H1 (cell line): ENCODE measurements around the gene SERHL2. TPM values are rescaled to one million over a fixed set of nuclear protein-coding genes. Genes with fewer than 3 reads are reported as not detected.

Experiments
- ASH2L ChIP-seq: fragments of 200-600, 300-600 bp; sonication (generic); IDR thresholded peaks from one replicate; pipeline ENCODE4 v1.7.1; 2017; ENCODE audit warnings: low read length
- ATF2 ChIP-seq: IDR thresholded peaks from 2 replicates; pipeline ENCODE4 v1.6.1; 2012; ENCODE audit warnings: low read length, inconsistent platforms
- BACH1 ChIP-seq: IDR thresholded peaks from 2 replicates; pipeline ENCODE4 v1.6.1; 2012; ENCODE audit warnings: low read length, improper control_type of control experiment
- CHD2 ChIP-seq: IDR thresholded peaks from 2 replicates; pipeline ENCODE4 v1.6.1; 2012; ENCODE audit warnings: low read length, improper control_type of control experiment
- CTBP2 ChIP-seq: IDR thresholded peaks from 2 replicates; pipeline ENCODE4 v1.7.0; 2011; ENCODE audit warnings: borderline replicate concordance, mild to moderate bottlenecking, moderate library complexity, mixed read lengths, low read length; ENCODE audit not compliant: insufficient read depth, insufficient read length
- CTCF ChIP-seq, 3 experiments: IDR thresholded peaks; 1 replicate in 2 of 3; 2 replicates in 1 of 3; pipeline versions ENCODE4 v1.5.1 to v1.6.1; 2011; ENCODE audit warnings: low read length in 3 of 3, mild to moderate bottlenecking in 3 of 3, inconsistent platforms in 2 of 3, low read depth in 1 of 3, moderate library complexity in 1 of 3; ENCODE audit not compliant: insufficient read depth in 1 of 3; ENCODE audit errors: control extremely low read depth in 1 of 3
- EP300 ChIP-seq, 2 experiments: IDR thresholded peaks; 1 replicate in 1 of 2; 2 replicates in 1 of 2; pipeline ENCODE4 v1.6.1; 2011 to 2012; ENCODE audit warnings: low read depth in 2 of 2, low read length in 2 of 2, mild to moderate bottlenecking in 2 of 2, borderline replicate concordance in 1 of 2, inconsistent platforms in 1 of 2, moderate library complexity in 1 of 2
- GTF2F1 ChIP-seq: IDR thresholded peaks from 2 replicates; pipeline ENCODE4 v1.6.1; 2012; ENCODE audit warnings: low read depth, low read length, improper control_type of control experiment, borderline replicate concordance
- KDM1A ChIP-seq: fragments of 200-600, 300-600 bp; sonication (generic); IDR thresholded peaks from 2 replicates; pipeline ENCODE4 v1.7.1; 2016; ENCODE audit warnings: mild to moderate bottlenecking, low read length, borderline replicate concordance
- KDM4A ChIP-seq: IDR thresholded peaks from one replicate; pipeline ENCODE4 v1.7.1; 2012; ENCODE audit warnings: low read depth, mild to moderate bottlenecking, moderate library complexity, low read length, inconsistent platforms; ENCODE audit not compliant: severe bottlenecking
- NANOG ChIP-seq: IDR thresholded peaks from 2 replicates; pipeline ENCODE4 v1.6.1; 2011; ENCODE audit warnings: low read length, low read depth, mild to moderate bottlenecking, inconsistent platforms; ENCODE audit not compliant: insufficient read depth, poor library complexity, severe bottlenecking
- POLR2A ChIP-seq, 2 experiments: IDR thresholded peaks; 1 replicate in 1 of 2; 2 replicates in 1 of 2; pipeline ENCODE4 v1.6.1; 2011; ENCODE audit warnings: low read depth in 2 of 2, low read length in 2 of 2, mild to moderate bottlenecking in 2 of 2; ENCODE audit errors: control extremely low read depth in 1 of 2
- RXRA ChIP-seq: IDR thresholded peaks from 2 replicates; pipeline ENCODE4 v1.6.1; 2011; ENCODE audit warnings: low read depth, mild to moderate bottlenecking, low read length, moderate library complexity; ENCODE audit not compliant: insufficient read depth
- SIRT6 ChIP-seq: IDR thresholded peaks from one replicate; pipeline ENCODE4 v1.7.1; 2012; ENCODE audit warnings: low read length, inconsistent platforms
- SP4 ChIP-seq: IDR thresholded peaks from 2 replicates; pipeline ENCODE4 v1.6.1; 2012; ENCODE audit warnings: low read length, inconsistent platforms
- SUZ12 ChIP-seq: fragments of 200-600 bp; sonication (generic); IDR thresholded peaks from 2 replicates; pipeline ENCODE4 v1.6.1; 2012; ENCODE audit warnings: mild to moderate bottlenecking, inconsistent platforms, low read length, moderate library complexity, mixed read lengths
- TAF7 ChIP-seq: optimal IDR thresholded peaks from 2 replicates; pipeline ENCODE3; 2011; ENCODE audit warnings: low read depth, mild to moderate bottlenecking, inconsistent platforms, low read length, moderate library complexity, borderline replicate concordance
- YY1 ChIP-seq: IDR thresholded peaks from 2 replicates; pipeline ENCODE4 v1.6.1; 2011; ENCODE audit warnings: low read depth, mild to moderate bottlenecking, low read length
- polyA plus RNA-seq, 7 experiments: library from polyadenylated mRNA; depleted of rRNA in 3 of 7; stranded (reverse) in 5 of 7; unstranded in 2 of 7; fragments of >200 nt in 5 of 7; fragments of 200-250 nt in 2 of 7; gene quantifications; 1 replicate in 5 of 7; 2 replicates in 1 of 7; 4 replicates in 1 of 7; pipeline versions ENCODE4 v1.2.1 to v1.2.3, GENCODE V29; 2011 to 2013; ENCODE audit warnings: missing spikeins in 2 of 7, mixed read lengths in 2 of 7
- total RNA-seq: library from RNA; stranded (reverse); fragmentation: NEBNext Ultra II Directional; extraction: Animal tissue kit (Norgen Biotek cat#: 25700); gene quantifications from 2 replicates; pipeline ENCODE4 v1.2.1, GENCODE V29; 2021
- TF ChIP-seq, protein P1 (sequence below): IDR thresholded peaks from 2 replicates; pipeline ENCODE4 v1.6.1; 2012; ENCODE audit warnings: inconsistent platforms

SERHL2 gene
- total and polyA plus RNA-seq, 2 of the 8 experiments (the other 6 are each of a cell fraction or from before 2014, with no cell fraction given): 0.91 TPM; not detected in 1

- no peak for TF ChIP-seq CTCF (IDR thresholded peaks at IDR 0.05; ENCODE audit: control extremely low read depth in 1 of 3, insufficient read depth in 1 of 3, low read depth in 1 of 3, low read length in 3 of 3)
- TF ChIP-seq, protein P1, sequence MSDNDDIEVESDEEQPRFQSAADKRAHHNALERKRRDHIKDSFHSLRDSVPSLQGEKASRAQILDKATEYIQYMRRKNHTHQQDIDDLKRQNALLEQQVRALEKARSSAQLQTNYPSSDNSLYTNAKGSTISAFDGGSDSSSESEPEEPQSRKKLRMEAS: no peak
- peak; percentile 15 for TF ChIP-seq TAF7
- TF ChIP-seq SUZ12: no peak
- TF ChIP-seq KDM4A: no peak
- no peak for TF ChIP-seq SIRT6
- TF ChIP-seq SP4: no peak
- TF ChIP-seq NANOG: no peak
- TF ChIP-seq RXRA: no peak
- peak; percentile 89 for TF ChIP-seq YY1
- TF ChIP-seq ATF2: no peak
- no peak for TF ChIP-seq CHD2
- no peak for TF ChIP-seq BACH1
- TF ChIP-seq ASH2L: peak; percentile 62
- TF ChIP-seq KDM1A: no peak
- TF ChIP-seq CTBP2: no peak
- peak; percentile 74 to 87 for TF ChIP-seq POLR2A (IDR thresholded peaks at IDR 0.05; ENCODE audit: control extremely low read depth in 1 of 2, low read depth in 2 of 2, low read length in 2 of 2)
- no peak for TF ChIP-seq GTF2F1
- TF ChIP-seq EP300 (IDR thresholded peaks at IDR 0.05; ENCODE audit: borderline replicate concordance in 1 of 2, low read depth in 2 of 2, low read length in 2 of 2): no peak
These were observed 28.3 kb downstream of the SERHL2 start (continued) for GRCh38 chr22:42581762-42582716.
